GM19455 (cell line): Measurements from ENCODE around the gene KIR2DL3.
"Not testable (repeated sequence)": the region's sequence is repeated elsewhere in the genome, so short reads cannot be mapped to it uniquely, and the experiment has no call there.

Experiments used
- ATAC-seq: cut with Tn5 transposase; IDR thresholded peaks from one replicate; pipeline ENCODE4 v1.9.1; 2021; ENCODE audit not compliant: unreplicated experiment

KIR2DL3 gene

GRCh38 chr19:54786091-54786723 is 47.9 kb downstream of the KIR2DL3 start:
- not testable (repeated sequence) for ATAC-seq

- not testable (repeated sequence) for ATAC-seq
Observed at GRCh38 chr19:54788154-54788553, 49.8 kb downstream of the KIR2DL3 start.

GRCh38 chr19:54790711-54791110 is 52.4 kb downstream of the KIR2DL3 start:
- no peak for ATAC-seq

DNA sequence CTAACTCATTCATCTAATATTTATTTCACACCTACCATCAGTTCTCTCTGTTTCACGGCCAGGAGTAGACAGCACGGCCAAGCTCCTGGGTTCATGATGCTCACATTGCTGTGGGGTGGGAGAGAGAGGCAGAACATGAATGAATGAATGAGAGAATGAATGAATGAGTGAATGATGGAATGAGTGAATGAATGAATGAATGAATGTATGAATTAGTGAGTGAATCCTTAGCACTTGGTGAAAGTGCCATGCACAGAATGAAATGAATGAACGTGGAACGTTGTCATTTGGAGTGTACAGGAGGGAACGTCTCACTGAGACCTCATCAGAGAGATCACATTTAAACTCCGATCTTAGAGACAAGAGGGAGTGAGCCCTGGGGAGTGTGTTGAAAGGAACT is 53.2 kb downstream of the KIR2DL3 start:
- no peak for ATAC-seq

DNA sequence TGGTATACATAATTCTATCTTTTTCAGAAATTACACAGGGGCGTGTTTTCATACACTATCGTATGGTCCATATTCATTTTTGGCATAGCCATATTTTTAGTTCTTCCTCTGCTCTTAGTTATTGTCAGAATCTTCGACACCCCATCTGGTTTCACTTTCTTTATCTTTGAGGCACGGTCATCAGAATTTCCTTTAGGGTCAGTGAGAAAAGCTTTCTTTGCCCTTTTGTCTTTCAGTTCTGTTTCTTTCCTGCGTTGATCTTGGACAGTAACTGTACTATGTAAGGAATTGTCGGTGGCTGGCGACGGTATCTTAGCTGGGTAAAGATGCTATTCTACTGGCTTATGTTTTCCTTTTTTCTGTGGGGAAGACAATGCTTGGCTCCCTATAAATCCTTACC is 54.5 kb downstream of the KIR2DL3 start:
- no peak for ATAC-seq

GRCh38 chr19:54795758-54796157 is 57.4 kb downstream of the KIR2DL3 start:
- ATAC-seq, result no peak
